ENCODE results near the gene TMEM126A.
"Not testable (repeated sequence)": the region's sequence is repeated elsewhere in the genome, so short reads cannot be mapped to it uniquely, and the experiment has no call there.

DNA sequence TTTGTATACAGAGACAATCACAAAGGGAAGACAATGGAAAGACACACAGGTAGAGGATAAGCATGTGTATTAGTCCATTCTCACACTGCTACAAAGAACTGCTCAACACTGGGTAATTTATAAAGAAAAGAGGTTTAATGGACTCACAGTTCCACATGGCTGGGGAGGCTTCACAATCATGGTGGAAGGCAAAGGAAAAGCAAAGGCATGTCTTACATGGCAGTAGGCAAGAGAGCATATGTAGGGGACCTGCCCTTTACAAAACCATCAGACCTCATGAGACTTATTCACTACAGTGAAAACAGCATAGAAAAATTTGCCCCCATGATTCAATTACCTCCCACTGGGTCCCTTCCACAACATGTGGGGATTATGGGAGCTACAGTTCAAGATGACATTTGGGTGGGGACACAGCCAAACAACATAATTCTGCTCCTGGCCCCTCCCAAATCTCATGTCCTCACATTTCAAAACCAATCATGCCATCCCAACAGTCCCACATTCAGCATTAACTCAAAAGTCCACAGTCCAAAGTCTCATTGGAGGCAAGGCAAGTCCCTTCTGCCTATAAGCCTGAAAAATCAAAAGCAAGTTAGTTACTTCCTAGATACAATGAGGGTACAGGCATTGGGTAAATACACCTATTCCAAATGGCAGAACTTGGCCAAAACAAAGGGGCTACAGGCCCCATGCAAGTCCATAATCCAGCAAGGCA, 23.3 kb downstream of the TMEM126A start:
- TF ChIP-seq, protein P1, sequence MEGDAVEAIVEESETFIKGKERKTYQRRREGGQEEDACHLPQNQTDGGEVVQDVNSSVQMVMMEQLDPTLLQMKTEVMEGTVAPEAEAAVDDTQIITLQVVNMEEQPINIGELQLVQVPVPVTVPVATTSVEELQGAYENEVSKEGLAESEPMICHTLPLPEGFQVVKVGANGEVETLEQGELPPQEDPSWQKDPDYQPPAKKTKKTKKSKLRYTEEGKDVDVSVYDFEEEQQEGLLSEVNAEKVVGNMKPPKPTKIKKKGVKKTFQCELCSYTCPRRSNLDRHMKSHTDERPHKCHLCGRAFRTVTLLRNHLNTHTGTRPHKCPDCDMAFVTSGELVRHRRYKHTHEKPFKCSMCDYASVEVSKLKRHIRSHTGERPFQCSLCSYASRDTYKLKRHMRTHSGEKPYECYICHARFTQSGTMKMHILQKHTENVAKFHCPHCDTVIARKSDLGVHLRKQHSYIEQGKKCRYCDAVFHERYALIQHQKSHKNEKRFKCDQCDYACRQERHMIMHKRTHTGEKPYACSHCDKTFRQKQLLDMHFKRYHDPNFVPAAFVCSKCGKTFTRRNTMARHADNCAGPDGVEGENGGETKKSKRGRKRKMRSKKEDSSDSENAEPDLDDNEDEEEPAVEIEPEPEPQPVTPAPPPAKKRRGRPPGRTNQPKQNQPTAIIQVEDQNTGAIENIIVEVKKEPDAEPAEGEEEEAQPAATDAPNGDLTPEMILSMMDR (IDR thresholded peaks at IDR 0.05), result not testable (repeated sequence)
- TF ChIP-seq POLR2A (IDR thresholded peaks at IDR 0.05), result not testable (repeated sequence)

Data from body of pancreas (tissue), 4 donors.